ENCODE measurements around the gene GRB10. TPM values are rescaled to one million over a fixed set of nuclear protein-coding genes. Genes with fewer than 3 reads are reported as not detected.

GRB10 gene
- total and polyA plus RNA-seq, 3 donors from 2014 or later: 54.0 to 81.9 (median 57.7) TPM

GRCh38 chr7:50679218-50680007 lies 103.3 kb downstream of the GRB10 start:
- 37 to 56% methylated on average over 7 of the region's 7 CpGs for WGBS, 2 donors

GRCh38 chr7:50678586-50678985 lies 104.1 kb downstream of the GRB10 start:
- TF ChIP-seq CTCF (IDR thresholded peaks at IDR 0.05) (no peak), POLR2A (IDR thresholded peaks at IDR 0.05) (no peak)
- no peaks in the 10 kb centered on the region for H3K36me3 ChIP-seq (ENCODE audit: low read depth, missing control alignments)
- no peaks in the 10 kb centered on the region for H3K27me3 ChIP-seq
- no peak for DNase-seq
- intact Hi-C loops (cut with DNase I; ENCODE audit: low total_unique reads): loop anchor here (10.0 kb wide), 1 partner anchor 214 kb away; no protein-coding TSS in a partner anchor
- no peak overlapping the region for H3K4me3 ChIP-seq
- no peaks in the 10 kb centered on the region for H3K4me1 ChIP-seq
- H3K27ac ChIP-seq: no peak overlapping the region
- WGBS, 2 donors: 87 to 91% methylated on average over 7 of the region's 7 CpGs
- no peaks in the 10 kb centered on the region for H3K9me3 ChIP-seq

More at GRCh38 chr7:50679218-50680007, 103.3 kb downstream of the GRB10 start:
- no peaks in the 10 kb centered on the region for H3K36me3 ChIP-seq (ENCODE audit: low read depth, missing control alignments)
- H3K4me1 ChIP-seq: no peaks in the 10 kb centered on the region
- no peaks in the 10 kb centered on the region for H3K27me3 ChIP-seq
- TF ChIP-seq POLR2A (IDR thresholded peaks at IDR 0.05) (no peak), CTCF (IDR thresholded peaks at IDR 0.05) (peak in 2 of 3 experiments; percentile 20 to 38)
- intact Hi-C loops (cut with DNase I; ENCODE audit: low total_unique reads): loop anchor here (10.0 kb wide), 1 partner anchor 215 kb away; no protein-coding TSS in a partner anchor
- DNase-seq: no peak
- no peak overlapping the region for H3K27ac ChIP-seq
- H3K9me3 ChIP-seq: no peaks in the 10 kb centered on the region
- no peak overlapping the region for H3K4me3 ChIP-seq

- no peaks in the 10 kb centered on the region for H3K27me3 ChIP-seq
- H3K4me3 ChIP-seq: no peak overlapping the region
- no peaks in the 10 kb centered on the region for H3K9me3 ChIP-seq
- H3K4me1 ChIP-seq: no peaks in the 10 kb centered on the region
- no peak overlapping the region for H3K27ac ChIP-seq
- no peak for DNase-seq
- 81 to 91% methylated on average over 7 of the region's 7 CpGs for WGBS, 2 donors
- intact Hi-C loops (cut with DNase I; ENCODE audit: low total_unique reads): loop anchor here (10.0 kb wide), 1 partner anchor 213 kb away; no protein-coding TSS in a partner anchor
- no peaks in the 10 kb centered on the region for H3K36me3 ChIP-seq (ENCODE audit: low read depth, missing control alignments)
- TF ChIP-seq POLR2A (IDR thresholded peaks at IDR 0.05): no peak
- no peak for TF ChIP-seq CTCF (IDR thresholded peaks at IDR 0.05)
Measured at GRCh38 chr7:50677638-50677996, 105.1 kb downstream of the GRB10 start.

GRCh38 chr7:50676740-50677637 lies 105.7 kb downstream of the GRB10 start:
- DNase-seq: no peak
- Histone ChIP-seq H3K9me3 (no peaks in the 10 kb centered on the region), H3K27ac (no peak overlapping the region), H3K36me3 (ENCODE audit: low read depth, missing control alignments) (no peaks in the 10 kb centered on the region), H3K27me3 (no peaks in the 10 kb centered on the region), H3K4me1 (no peaks in the 10 kb centered on the region), H3K4me3 (no peak overlapping the region)
- 79% methylated on average over 13 of the region's 13 CpGs for WGBS, 2 donors
- intact Hi-C loops (cut with DNase I; ENCODE audit: low total_unique reads): loop anchor here (10.0 kb wide), 1 partner anchor 212 kb away; no protein-coding TSS in a partner anchor
- no peak for TF ChIP-seq POLR2A (IDR thresholded peaks at IDR 0.05)
- no peak for TF ChIP-seq CTCF (IDR thresholded peaks at IDR 0.05)

Measured in testis (tissue), 3 donors.